SK-N-SH treated with all-trans-retinoic acid at 6 μM for 48 hours (cell line): Measurements from ENCODE around the gene CARTPT.

ENCODE experiments used
- CSDC2 ChIP-seq: fragments of 250-450 bp; sonication (Bioruptor Pico); IDR thresholded peaks from 2 replicates; pipeline ENCODE4 v1.5.0; 2020; ENCODE audit warnings: mild to moderate bottlenecking, moderate library complexity
- CSRNP3 ChIP-seq: fragments of 250-450 bp; sonication (Bioruptor Pico); IDR thresholded peaks from 2 replicates; pipeline ENCODE4 v1.5.1; 2021; ENCODE audit warnings: mild to moderate bottlenecking, moderate library complexity
- SNAI2 ChIP-seq: fragments of 250-450 bp; sonication (Bioruptor Pico); IDR thresholded peaks from 2 replicates; pipeline ENCODE4 v1.5.0; 2020; ENCODE audit warnings: mild to moderate bottlenecking, moderate library complexity
- TCF4 ChIP-seq: fragments of 250-450 bp; sonication (Bioruptor Pico); IDR thresholded peaks from 2 replicates; pipeline ENCODE4 v1.8.0; 2021; ENCODE audit warnings: mild to moderate bottlenecking, moderate library complexity, borderline replicate concordance
- TSHZ2 ChIP-seq: fragments of 250-450 bp; sonication (Bioruptor Pico); IDR thresholded peaks from 2 replicates; pipeline ENCODE4 v1.5.0; 2020; ENCODE audit warnings: mild to moderate bottlenecking, moderate library complexity
- ZC3H10 ChIP-seq: fragments of 250-450 bp; sonication (Bioruptor Pico); IDR thresholded peaks from 2 replicates; pipeline ENCODE4 v1.5.1; 2021; ENCODE audit warnings: mild to moderate bottlenecking, moderate library complexity
- ZFP30 ChIP-seq: fragments of 450-650 bp; formaldehyde crosslinking; IDR thresholded peaks from 2 replicates; pipeline ENCODE4 v1.5.0; 2022; ENCODE audit warnings: mild to moderate bottlenecking, moderate library complexity
- ZNF70 ChIP-seq: fragments of 450-650 bp; formaldehyde crosslinking; IDR thresholded peaks from 2 replicates; pipeline ENCODE4 v1.5.0; 2020; ENCODE audit warnings: mild to moderate bottlenecking, moderate library complexity

- TF ChIP-seq CSRNP3 (CRISPR knock-in tag) (no peak), TSHZ2 (CRISPR knock-in tag) (no peak), CSDC2 (CRISPR knock-in tag) (no peak), ZC3H10 (CRISPR knock-in tag) (no peak), ZFP30 (no peak), SNAI2 (CRISPR knock-in tag) (no peak), ZNF70 (CRISPR knock-in tag) (no peak), TCF4 (CRISPR knock-in tag) (no peak)
These were observed 18.3 kb upstream of the CARTPT start for GRCh38 chr5:71700803-71701202.
